ENCODE results near the gene C1QL3. TPM values are rescaled to one million over a fixed set of nuclear protein-coding genes. Genes with fewer than 3 reads are reported as not detected.

The C1QL3 gene
- under 0.01 and 0.06 TPM in 2 replicates for total RNA-seq

GRCh38 chr10:16521311-16522016 lies at the start of gene C1QL3:
Gene C1QL3 (minus strand): TSS chr10:16521879. CDS start chr10:16521065, 814 bp downstream.

Other genes starting within 250 kb of the C1QL3 start
- 3.4 and 6.4 TPM in 2 replicates for gene PTER, start 84.9 kb downstream of the C1QL3 start, total RNA-seq